AG09319 (cell line): ENCODE measurements around the gene PCARE.

Source experiments
- DNase-seq: peaks from one replicate; pipeline ENCODE4 v3.0.0-alpha.2; 2010; ENCODE audit warnings: low read depth; ENCODE audit errors: extremely low read depth
- TF ChIP-seq, protein P1 (sequence below): IDR thresholded peaks from 2 replicates; pipeline ENCODE4 v1.5.1; 2011; ENCODE audit warnings: low read depth, mild to moderate bottlenecking, inconsistent platforms, low read length, moderate library complexity

PCARE gene

DNA sequence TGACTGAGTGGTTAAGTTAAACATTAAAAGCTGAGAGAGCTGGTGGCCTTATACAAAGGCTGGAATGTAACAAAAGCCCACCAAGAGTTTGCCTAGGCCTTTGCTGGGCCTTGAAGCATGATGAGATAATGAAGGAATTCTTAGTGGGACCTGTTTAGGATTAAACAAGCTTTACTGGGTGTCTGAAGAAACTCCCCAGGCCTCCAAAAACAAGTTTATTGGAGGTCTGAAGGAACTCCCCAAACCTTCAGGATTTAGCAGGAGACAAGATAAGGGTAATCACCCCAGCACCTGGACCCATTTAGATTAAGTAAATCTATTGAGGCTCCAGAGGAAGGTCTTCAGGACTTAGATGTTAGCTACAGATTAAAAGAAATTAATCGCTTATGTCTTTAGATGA lies 18.7 kb downstream of the PCARE start:
- TF ChIP-seq, protein P1, sequence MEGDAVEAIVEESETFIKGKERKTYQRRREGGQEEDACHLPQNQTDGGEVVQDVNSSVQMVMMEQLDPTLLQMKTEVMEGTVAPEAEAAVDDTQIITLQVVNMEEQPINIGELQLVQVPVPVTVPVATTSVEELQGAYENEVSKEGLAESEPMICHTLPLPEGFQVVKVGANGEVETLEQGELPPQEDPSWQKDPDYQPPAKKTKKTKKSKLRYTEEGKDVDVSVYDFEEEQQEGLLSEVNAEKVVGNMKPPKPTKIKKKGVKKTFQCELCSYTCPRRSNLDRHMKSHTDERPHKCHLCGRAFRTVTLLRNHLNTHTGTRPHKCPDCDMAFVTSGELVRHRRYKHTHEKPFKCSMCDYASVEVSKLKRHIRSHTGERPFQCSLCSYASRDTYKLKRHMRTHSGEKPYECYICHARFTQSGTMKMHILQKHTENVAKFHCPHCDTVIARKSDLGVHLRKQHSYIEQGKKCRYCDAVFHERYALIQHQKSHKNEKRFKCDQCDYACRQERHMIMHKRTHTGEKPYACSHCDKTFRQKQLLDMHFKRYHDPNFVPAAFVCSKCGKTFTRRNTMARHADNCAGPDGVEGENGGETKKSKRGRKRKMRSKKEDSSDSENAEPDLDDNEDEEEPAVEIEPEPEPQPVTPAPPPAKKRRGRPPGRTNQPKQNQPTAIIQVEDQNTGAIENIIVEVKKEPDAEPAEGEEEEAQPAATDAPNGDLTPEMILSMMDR, result no peak
- DNase-seq, result no peak

DNA sequence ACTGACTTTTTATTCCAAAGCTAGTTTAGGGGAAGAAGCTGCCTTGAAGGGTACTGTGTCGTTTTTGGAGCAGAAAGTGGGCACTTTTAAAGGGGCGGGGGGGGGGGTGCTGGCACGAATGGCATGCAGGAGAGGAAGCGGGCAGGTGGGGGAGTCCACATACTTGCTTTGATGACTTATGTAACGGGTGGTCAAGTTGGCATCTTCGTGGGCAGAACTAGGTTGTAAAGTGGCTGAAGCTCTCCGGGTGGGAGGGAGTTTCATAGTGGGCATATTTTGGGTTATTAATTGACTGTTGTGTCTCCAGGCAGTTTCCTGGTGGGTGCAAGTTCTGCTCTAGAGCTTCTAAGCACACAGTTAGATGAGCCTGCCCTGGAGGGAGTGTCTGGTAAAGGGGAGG lies 19.9 kb downstream of the PCARE start:
- no peak for DNase-seq
- TF ChIP-seq, protein P1, result no peak

DNA sequence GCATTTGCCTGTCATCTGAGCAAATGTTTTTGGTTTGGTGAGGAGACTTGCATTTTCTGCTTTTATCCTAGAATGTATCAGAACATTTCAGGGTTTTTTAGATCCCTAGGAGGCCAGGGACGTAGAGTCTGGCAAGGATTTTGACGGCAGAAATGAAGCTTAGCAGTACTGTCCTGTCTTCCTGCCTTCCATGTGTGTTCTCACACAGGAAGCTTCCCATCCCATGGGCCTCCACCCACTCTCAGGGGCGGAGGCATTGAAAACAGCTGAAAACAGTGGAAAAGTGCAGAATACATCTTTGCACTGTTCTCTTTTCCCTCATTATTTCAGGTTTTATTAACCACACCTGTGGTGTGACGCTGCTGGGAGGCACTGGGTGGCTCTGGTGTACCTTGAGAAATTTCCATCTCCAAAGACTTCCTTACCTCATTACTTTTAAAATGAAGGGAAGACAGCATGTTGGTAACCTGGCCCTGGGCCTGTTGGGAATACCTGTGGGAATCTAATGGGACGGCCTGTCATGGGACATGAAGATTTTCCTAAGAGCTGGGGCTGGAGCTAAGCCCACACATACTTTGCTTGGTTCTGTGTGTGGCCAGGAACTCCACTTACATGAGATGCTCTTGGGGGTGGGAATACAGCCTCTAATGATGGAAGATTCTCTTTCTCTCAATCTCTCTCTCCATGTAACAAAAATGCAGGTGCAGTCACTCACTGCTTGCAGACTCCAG lies 20.5 kb downstream of the PCARE start:
- no peak for DNase-seq
- TF ChIP-seq, protein P1, result no peak; the same call in 1 of the 2 replicates

DNA sequence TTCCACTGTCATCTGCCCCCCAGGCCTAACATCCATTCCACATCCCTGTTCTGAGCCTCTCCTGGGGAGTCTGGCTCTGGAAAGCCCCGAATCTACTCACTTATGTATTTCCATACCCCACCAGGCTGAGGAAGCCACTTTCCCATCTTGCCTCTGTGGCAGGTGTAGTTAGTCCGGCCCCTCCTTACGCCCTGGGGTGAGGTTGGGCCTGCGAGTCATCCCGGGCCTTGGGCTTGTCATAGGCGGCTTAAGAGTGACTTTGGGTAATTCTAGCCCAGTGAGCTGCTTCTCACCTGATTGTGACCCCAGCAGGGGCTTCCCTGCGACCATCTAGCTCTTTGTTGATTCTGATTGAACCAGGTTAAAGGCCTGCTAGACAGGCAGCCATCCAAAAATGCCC lies 21.1 kb downstream of the PCARE start:
- TF ChIP-seq, protein P1, result no peak
- DNase-seq, result no peak

DNA sequence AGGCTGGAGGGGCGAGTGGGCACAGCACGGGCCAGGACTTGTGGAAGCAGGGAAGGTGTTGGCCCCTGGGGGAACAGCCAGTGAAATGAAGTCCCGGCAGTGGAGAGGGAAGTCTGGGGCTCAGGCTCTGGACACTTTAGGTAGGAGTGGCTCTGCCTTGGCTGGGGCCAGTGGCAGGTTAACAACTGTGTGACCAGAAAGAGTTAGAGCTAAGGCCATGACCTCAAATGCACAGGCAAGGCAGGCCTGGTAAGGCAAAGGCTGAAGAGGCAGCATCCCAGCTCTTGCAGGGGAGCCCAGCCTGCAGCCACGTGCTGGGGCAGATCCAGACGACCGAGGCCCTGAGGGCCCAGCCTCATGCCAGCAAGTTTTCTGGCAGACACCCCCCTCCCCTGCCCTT lies 21.5 kb downstream of the PCARE start:
- DNase-seq, result no peak
- TF ChIP-seq, protein P1, result no peak

DNA sequence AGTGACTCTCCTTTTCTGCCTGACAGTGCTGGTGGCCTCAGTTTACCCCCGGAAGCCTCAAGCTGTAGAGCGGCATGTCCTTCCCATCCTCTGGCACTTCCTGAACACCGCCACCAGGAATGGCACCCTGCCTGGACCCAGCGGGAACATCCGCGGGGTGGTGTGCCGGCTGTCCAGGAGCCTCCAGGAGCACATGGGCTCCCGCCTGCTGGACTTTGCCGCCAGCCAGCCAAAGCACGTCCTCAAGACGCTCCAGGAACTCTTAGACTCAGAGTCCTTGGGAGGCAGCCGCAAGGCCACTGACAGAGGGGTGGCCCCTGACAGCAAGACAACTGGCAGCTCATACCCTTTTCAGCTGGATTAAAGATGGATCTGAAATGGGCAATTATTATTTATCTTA lies 22.6 kb downstream of the PCARE start:
- DNase-seq, result no peak

DNA sequence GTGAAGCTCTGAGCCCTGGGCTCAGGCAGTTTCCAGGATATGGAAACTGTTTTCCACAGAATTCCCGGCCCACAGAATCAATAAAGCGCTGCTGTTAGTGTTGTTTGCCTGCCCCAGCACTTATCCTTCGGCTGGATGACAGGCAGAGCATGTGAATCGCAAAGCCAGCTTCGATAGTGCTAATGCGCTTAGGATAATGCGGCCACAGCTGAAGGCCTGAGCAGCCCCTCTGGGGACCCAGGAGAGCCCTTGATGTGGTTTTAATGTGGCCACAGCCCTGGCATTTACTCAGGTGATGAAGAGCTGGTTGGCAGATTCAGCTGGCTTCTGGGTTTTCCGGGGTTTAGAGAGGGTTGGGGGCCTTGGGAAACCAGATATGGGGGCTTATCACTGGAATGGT lies 23.7 kb downstream of the PCARE start:
- TF ChIP-seq, protein P1, result no peak
- DNase-seq, result no peak

More for the DNA sequence above, 22.6 kb downstream of the PCARE start:
- TF ChIP-seq, protein P1, result no peak
